Medulla oblongata (tissue), 1 donor: Measurements from ENCODE around the gene THSD4.
"Not testable (repeated sequence)": the region's sequence is repeated elsewhere in the genome, so short reads cannot be mapped to it uniquely, and the experiment has no call there.

Source experiments
- DNase-seq: peaks from one replicate; pipeline ENCODE4 v3.0.0-alpha.2; 2015; ENCODE audit errors: extremely low spot score

The THSD4 gene

GRCh38 chr15:71430782-71431181, 315.5 kb downstream of the THSD4 start:
- no peak for DNase-seq

- no peak for DNase-seq
These were observed 316.4 kb downstream of the THSD4 start for GRCh38 chr15:71431343-71432336.

- DNase-seq = no peak
These were observed 318.1 kb downstream of the THSD4 start for GRCh38 chr15:71433402-71433801.

- no peak for DNase-seq
These were observed 319.5 kb downstream of the THSD4 start for GRCh38 chr15:71434774-71435173.

GRCh38 chr15:71435552-71435951, 320.3 kb downstream of the THSD4 start:
- DNase-seq = no peak

- DNase-seq = no peak
These were observed 321.6 kb downstream of the THSD4 start for GRCh38 chr15:71436854-71437253.

- DNase-seq = no peak
These were observed 322.1 kb downstream of the THSD4 start for GRCh38 chr15:71437404-71437803.

GRCh38 chr15:71437919-71438318, 322.6 kb downstream of the THSD4 start:
- DNase-seq = no peak

GRCh38 chr15:71439478-71439877, 324.2 kb downstream of the THSD4 start:
- not testable (repeated sequence) for DNase-seq

- DNase-seq = peak; percentile 73
These were observed 325.3 kb downstream of the THSD4 start for GRCh38 chr15:71440489-71441110.

- DNase-seq = peak; percentile 39
These were observed 328.3 kb downstream of the THSD4 start for GRCh38 chr15:71443538-71443937.

- no peak for DNase-seq
These were observed 328.9 kb downstream of the THSD4 start for GRCh38 chr15:71444032-71444810.

GRCh38 chr15:71444866-71445590, 329.8 kb downstream of the THSD4 start:
- DNase-seq = no peak

GRCh38 chr15:71447328-71448250, 332.3 kb downstream of the THSD4 start:
- no peak for DNase-seq

GRCh38 chr15:71448688-71449114, 333.4 kb downstream of the THSD4 start:
- peak; percentile 72 for DNase-seq

GRCh38 chr15:71449363-71449762, 334.1 kb downstream of the THSD4 start:
- no peak for DNase-seq

GRCh38 chr15:71449956-71450355, 334.7 kb downstream of the THSD4 start:
- no peak for DNase-seq

- no peak for DNase-seq
These were observed 335.9 kb downstream of the THSD4 start for GRCh38 chr15:71451130-71451529.

- DNase-seq = no peak
These were observed 337.6 kb downstream of the THSD4 start for GRCh38 chr15:71452893-71453292.

- no peak for DNase-seq
These were observed 339.3 kb downstream of the THSD4 start for GRCh38 chr15:71454462-71454996.
